CD4-positive, alpha-beta T cell (primary cell): ENCODE results near the gene ADARB2. TPM values are rescaled to one million over a fixed set of nuclear protein-coding genes. Genes with fewer than 3 reads are reported as not detected.

Experiments used
- ATAC-seq: fragments of 200-7000 bp; cut with Tn5 transposase; one replicate; pipeline ENCODE4 v1.10.0; 2022; ENCODE audit warnings: mild to moderate bottlenecking; ENCODE audit not compliant: poor library complexity
- CTCF ChIA-PET: fragments of 350-600 bp; sonication (Branson Sonifier 250); formaldehyde crosslinking; loops from one replicate; lab custom pipeline; 2021; ENCODE audit warnings: antibody characterized with exemption, inconsistent platforms; lab: Charles Lee
- POLR2A ChIA-PET: fragments of 350-600 bp; sonication (Branson Sonifier 250); formaldehyde crosslinking; loops from one replicate; lab custom pipeline; 2021; ENCODE audit warnings: antibody characterized with exemption, inconsistent platforms; lab: Charles Lee
- DNase-seq, 14 experiments: peaks; one replicate each; pipeline ENCODE4 v3.0.0-alpha.2; 2013 to 2020; ENCODE audit warnings: mixed read lengths in 2 of 14
- H3K27ac ChIP-seq, 2 donors: one replicate each; pipeline versions ENCODE4 v1.5.1 to v1.7.0; 2013; ENCODE audit warnings: low read length in 2 of 2, low read depth in 1 of 2, mild to moderate bottlenecking in 1 of 2
- H3K27me3 ChIP-seq, 2 experiments: 1 replicate in 1 of 2; 2 replicates in 1 of 2; pipeline versions ENCODE4 v1.6.1 to v1.7.0; 2013; ENCODE audit warnings: low read length in 2 of 2, control low read depth in 1 of 2, mild to moderate bottlenecking in 1 of 2, moderate library complexity in 1 of 2; ENCODE audit not compliant: insufficient read depth in 2 of 2, control insufficient read depth in 1 of 2
- H3K36me3 ChIP-seq: one replicate; pipeline ENCODE4 v1.6.1; 2013; ENCODE audit warnings: low read length, control low read depth; ENCODE audit not compliant: insufficient read depth
- H3K4me1 ChIP-seq: one replicate; pipeline ENCODE4 v1.6.1; 2013; ENCODE audit warnings: low read length, control low read depth; ENCODE audit not compliant: insufficient read depth
- H3K4me3 ChIP-seq: one replicate; pipeline ENCODE4 v1.5.1; 2013; ENCODE audit warnings: mild to moderate bottlenecking, low read length, moderate library complexity
- H3K9me3 ChIP-seq, 2 experiments: 1 replicate in 1 of 2; 2 replicates in 1 of 2; pipeline versions ENCODE4 v1.6.1 to v1.7.0; 2013; ENCODE audit warnings: low read length in 2 of 2, mild to moderate bottlenecking in 2 of 2, control low read depth in 1 of 2, moderate library complexity in 1 of 2; ENCODE audit not compliant: control insufficient read depth in 1 of 2, insufficient read depth in 1 of 2
- H3K27ac Mint-ChIP-seq: one replicate; pipeline ENCODE4 v1.8.0; 2020; ENCODE audit warnings: mixed read lengths
- H3K27me3 Mint-ChIP-seq: one replicate; pipeline ENCODE4 v1.8.0; 2021; ENCODE audit warnings: mixed read lengths
- H3K36me3 Mint-ChIP-seq: one replicate; pipeline ENCODE4 v1.8.0; 2021; ENCODE audit warnings: low read depth, mixed read lengths
- H3K4me1 Mint-ChIP-seq: one replicate; pipeline ENCODE4 v1.8.0; 2021; ENCODE audit warnings: low read depth, mixed read lengths
- H3K4me3 Mint-ChIP-seq: one replicate; pipeline ENCODE4 v1.8.0; 2020; ENCODE audit warnings: mild to moderate bottlenecking, mixed read lengths
- H3K9me3 Mint-ChIP-seq: one replicate; pipeline ENCODE4 v1.8.0; 2020; ENCODE audit warnings: mixed read lengths
- intact Hi-C, 2 experiments: fragments of 100-400 bp; cut with DNase I in 1 of 2; cut with micrococcal nuclease in 1 of 2; formaldehyde crosslinking; loops; one replicate each; pipeline versions ENCODE4 v1.15.1 to v1.9.0; 2023 to 2025; cut with DNase I, micrococcal nuclease
- total RNA-seq, 174 experiments: library from RNA in 2 of 174; stranded (reverse) in 2 of 174; gene quantifications; one replicate each; pipeline ENCODE4 v1.2.3 and lab custom pipeline; 2021 to 2026
- TF ChIP-seq, protein P1 (sequence below): fragments of 200-600 bp; IDR thresholded peaks from one replicate; pipeline ENCODE4 v1.8.0; 2022; ENCODE audit warnings: antibody characterized with exemption, mild to moderate bottlenecking

ADARB2 gene
- total RNA-seq, 2 experiments from 2014 or later = 0.14 TPM; not detected in 1

DNA sequence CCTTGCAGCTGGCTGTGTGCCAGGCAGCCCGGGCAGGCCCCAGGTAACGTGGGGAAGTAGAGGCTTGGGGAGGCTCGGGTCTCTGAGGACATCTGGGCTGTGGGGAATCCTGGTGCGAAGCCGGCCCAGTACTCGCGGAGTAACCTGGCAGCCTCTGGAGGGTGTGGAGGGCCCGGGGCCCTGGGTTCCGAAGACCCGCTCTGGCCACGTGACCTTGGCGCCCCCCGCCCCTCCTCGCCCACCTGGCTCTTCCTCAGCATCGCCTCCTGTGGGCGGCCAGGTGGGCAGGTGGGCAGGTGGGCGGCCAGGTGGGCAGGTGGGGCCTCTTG lies 538.0 kb downstream of the ADARB2 start:
- no peak overlapping the region for H3K4me3 Mint-ChIP-seq
- H3K9me3 Mint-ChIP-seq = no peaks in the 10 kb centered on the region
- DNase-seq = no peak
- CTCF ChIA-PET = no interaction called here
- Histone ChIP-seq H3K36me3 (no peaks in the 10 kb centered on the region), H3K9me3 (peaks cover 0 to 13% of the 10 kb centered on the region in 2 experiments), H3K4me1 (no peaks in the 10 kb centered on the region), H3K4me3 (no peak overlapping the region), H3K27me3 (peaks cover 0 to 3% of the 10 kb centered on the region in 2 experiments), H3K27ac (no peak overlapping the region)
- POLR2A ChIA-PET = no interaction called here
- no peak overlapping the region for H3K27ac Mint-ChIP-seq
- no peaks in the 10 kb centered on the region for H3K4me1 Mint-ChIP-seq
- ATAC-seq = no peak
- H3K27me3 Mint-ChIP-seq = no peaks in the 10 kb centered on the region
- TF ChIP-seq, protein P1, sequence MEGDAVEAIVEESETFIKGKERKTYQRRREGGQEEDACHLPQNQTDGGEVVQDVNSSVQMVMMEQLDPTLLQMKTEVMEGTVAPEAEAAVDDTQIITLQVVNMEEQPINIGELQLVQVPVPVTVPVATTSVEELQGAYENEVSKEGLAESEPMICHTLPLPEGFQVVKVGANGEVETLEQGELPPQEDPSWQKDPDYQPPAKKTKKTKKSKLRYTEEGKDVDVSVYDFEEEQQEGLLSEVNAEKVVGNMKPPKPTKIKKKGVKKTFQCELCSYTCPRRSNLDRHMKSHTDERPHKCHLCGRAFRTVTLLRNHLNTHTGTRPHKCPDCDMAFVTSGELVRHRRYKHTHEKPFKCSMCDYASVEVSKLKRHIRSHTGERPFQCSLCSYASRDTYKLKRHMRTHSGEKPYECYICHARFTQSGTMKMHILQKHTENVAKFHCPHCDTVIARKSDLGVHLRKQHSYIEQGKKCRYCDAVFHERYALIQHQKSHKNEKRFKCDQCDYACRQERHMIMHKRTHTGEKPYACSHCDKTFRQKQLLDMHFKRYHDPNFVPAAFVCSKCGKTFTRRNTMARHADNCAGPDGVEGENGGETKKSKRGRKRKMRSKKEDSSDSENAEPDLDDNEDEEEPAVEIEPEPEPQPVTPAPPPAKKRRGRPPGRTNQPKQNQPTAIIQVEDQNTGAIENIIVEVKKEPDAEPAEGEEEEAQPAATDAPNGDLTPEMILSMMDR = no peak
- intact Hi-C loops = no loop called here
- H3K36me3 Mint-ChIP-seq = no peaks in the 10 kb centered on the region

DNA sequence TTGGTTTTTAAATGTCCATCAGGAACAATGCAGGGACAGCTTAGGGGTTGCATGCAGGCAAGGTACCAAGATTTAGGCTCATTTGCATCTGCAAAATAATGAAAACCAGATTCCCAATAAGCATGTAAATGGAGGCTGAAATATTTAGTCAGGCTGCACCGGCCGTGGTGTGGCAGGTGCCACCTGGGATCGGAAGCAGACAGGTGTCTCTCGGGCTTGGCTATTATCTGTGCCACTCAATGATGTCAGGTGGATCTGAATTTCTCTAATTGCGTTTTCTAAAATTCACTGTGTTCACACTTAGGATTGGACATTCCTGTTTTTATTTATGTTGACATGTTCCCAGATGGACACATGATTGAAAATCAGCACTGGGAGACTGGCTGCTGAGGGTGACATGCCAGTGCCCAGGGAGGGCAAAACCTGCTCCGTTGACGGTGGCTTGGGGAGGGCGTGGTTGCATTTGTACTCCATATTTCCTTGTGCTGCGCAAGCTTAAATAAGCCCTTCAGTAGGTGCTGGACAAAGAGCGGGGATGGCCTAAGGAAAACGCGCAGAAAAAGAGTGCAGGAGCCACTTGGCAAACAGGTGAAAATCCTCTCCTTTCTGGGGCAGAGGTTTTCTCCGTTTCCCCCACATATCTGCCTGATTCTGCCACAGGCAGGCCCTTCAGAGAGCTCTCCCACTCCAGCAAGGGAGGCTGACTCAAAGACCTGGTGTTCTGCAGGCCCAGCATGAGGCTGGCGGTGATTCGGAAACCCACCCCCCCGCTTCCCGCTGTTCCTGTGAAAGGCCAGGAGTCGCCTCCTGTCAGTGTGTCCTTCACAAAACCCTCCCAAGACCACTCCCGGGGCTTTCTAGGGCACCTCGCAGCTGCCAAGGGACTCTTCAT lies 538.6 kb downstream of the ADARB2 start:
- Histone ChIP-seq H3K4me1 (peaks cover 3% of the 10 kb centered on the region), H3K9me3 (peaks cover 0 to 13% of the 10 kb centered on the region in 2 experiments), H3K27me3 (peaks cover 0 to 3% of the 10 kb centered on the region in 2 experiments), H3K4me3 (no peak overlapping the region), H3K27ac (no peak overlapping the region), H3K36me3 (no peaks in the 10 kb centered on the region)
- TF ChIP-seq, protein P1 = no peak
- no peaks in the 10 kb centered on the region for H3K27me3 Mint-ChIP-seq
- H3K9me3 Mint-ChIP-seq = no peaks in the 10 kb centered on the region
- ATAC-seq = no peak
- H3K27ac Mint-ChIP-seq = no peak overlapping the region
- H3K36me3 Mint-ChIP-seq = no peaks in the 10 kb centered on the region
- ChIA-PET CTCF (no interaction called here), POLR2A (no interaction called here)
- no peak overlapping the region for H3K4me3 Mint-ChIP-seq
- peaks cover 5% of the 10 kb centered on the region for H3K4me1 Mint-ChIP-seq
- no peak for DNase-seq
- intact Hi-C loops = no loop called here

DNA sequence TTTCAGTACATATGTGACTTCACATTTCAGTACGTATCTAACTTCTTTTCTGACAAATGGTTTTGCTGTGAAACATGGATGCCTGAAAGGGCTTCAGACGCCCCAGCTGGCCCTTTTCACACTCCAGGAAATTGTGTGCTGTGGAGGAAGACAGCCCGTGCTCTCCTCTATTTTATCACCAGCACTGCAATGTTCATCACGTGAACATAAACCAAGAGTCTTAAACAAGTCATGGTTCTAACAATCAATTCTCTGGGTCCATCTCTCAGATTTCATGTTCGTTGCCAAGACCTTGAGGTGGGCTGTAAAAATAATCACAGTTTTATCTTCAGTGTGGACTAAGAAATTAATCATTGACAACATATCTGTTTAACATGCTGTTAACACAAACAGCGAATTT lies 539.9 kb downstream of the ADARB2 start:
- H3K9me3 Mint-ChIP-seq = no peaks in the 10 kb centered on the region
- no peak for ATAC-seq
- H3K4me1 ChIP-seq = peaks cover 3% of the 10 kb centered on the region
- H3K27me3 ChIP-seq = peaks cover 0 to 3% of the 10 kb centered on the region in 2 experiments
- no peaks in the 10 kb centered on the region for H3K36me3 Mint-ChIP-seq
- no peaks in the 10 kb centered on the region for H3K36me3 ChIP-seq
- no peak overlapping the region for H3K27ac ChIP-seq
- H3K27ac Mint-ChIP-seq = no peak overlapping the region
- no peak for DNase-seq
- H3K27me3 Mint-ChIP-seq = no peaks in the 10 kb centered on the region
- H3K9me3 ChIP-seq = peaks cover 0 to 13% of the 10 kb centered on the region in 2 experiments
- H3K4me3 Mint-ChIP-seq = no peak overlapping the region
- no peak overlapping the region for H3K4me3 ChIP-seq
- intact Hi-C loops = no loop called here
- ChIA-PET CTCF (no interaction called here), POLR2A (no interaction called here)
- TF ChIP-seq, protein P1 = no peak
- peaks cover 11% of the 10 kb centered on the region for H3K4me1 Mint-ChIP-seq
